ENCODE results near the gene DYSF.
"Not testable (repeated sequence)": the region's sequence is repeated elsewhere in the genome, so short reads cannot be mapped to it uniquely, and the experiment has no call there.

DYSF gene

GRCh38 chr2:71473346-71474031, 20.1 kb downstream of the DYSF start:
- no peak for DNase-seq

GRCh38 chr2:71474116-71474743, 20.9 kb downstream of the DYSF start:
- DNase-seq: no peak

GRCh38 chr2:71474744-71475397, 21.5 kb downstream of the DYSF start:
- no peak for DNase-seq

GRCh38 chr2:71476495-71476894, 23.1 kb downstream of the DYSF start:
- no peak for DNase-seq

GRCh38 chr2:71477231-71477691, 23.9 kb downstream of the DYSF start:
- no peak for DNase-seq

- no peak for DNase-seq
These were observed 25.4 kb downstream of the DYSF start for GRCh38 chr2:71478806-71479205.

GRCh38 chr2:71479261-71479660, 25.9 kb downstream of the DYSF start:
- no peak for DNase-seq

GRCh38 chr2:71481111-71481510, 27.8 kb downstream of the DYSF start:
- no peak for DNase-seq

- DNase-seq: no peak
These were observed 28.7 kb downstream of the DYSF start for GRCh38 chr2:71482055-71482454.

GRCh38 chr2:71483246-71483645, 29.9 kb downstream of the DYSF start:
- no peak for DNase-seq

GRCh38 chr2:71484354-71484753, 31.0 kb downstream of the DYSF start:
- no peak for DNase-seq

GRCh38 chr2:71486881-71487640, 33.7 kb downstream of the DYSF start:
- no peak for DNase-seq

- not testable (repeated sequence) for DNase-seq
These were observed 38.2 kb downstream of the DYSF start for GRCh38 chr2:71491551-71491950.

- DNase-seq: no peak
These were observed 38.8 kb downstream of the DYSF start for GRCh38 chr2:71492112-71492511.

- no peak for DNase-seq
These were observed 40.7 kb downstream of the DYSF start for GRCh38 chr2:71494091-71494490.

- DNase-seq: no peak
These were observed 41.3 kb downstream of the DYSF start for GRCh38 chr2:71494523-71495155.

GRCh38 chr2:71496156-71496770, 42.9 kb downstream of the DYSF start:
- no peak for DNase-seq

- no peak for DNase-seq
These were observed 44.9 kb downstream of the DYSF start for GRCh38 chr2:71498261-71498701.

GRCh38 chr2:71499691-71500090, 46.3 kb downstream of the DYSF start:
- DNase-seq: no peak

GRCh38 chr2:71500426-71501079, 47.2 kb downstream of the DYSF start:
- DNase-seq: no peak

GRCh38 chr2:71502941-71503738, 49.8 kb downstream of the DYSF start:
- no peak for DNase-seq

All from NCI-H1417 treated with DMSO at 0.1 percent for 48 hours (cell line).